Transverse colon (tissue), 4 donors: ENCODE measurements around the gene HRC. TPM values are rescaled to one million over a fixed set of nuclear protein-coding genes. Genes with fewer than 3 reads are reported as not detected.
A peak's percentile ranks its signal among the peaks of the same experiment; 100 is the strongest.

ENCODE experiments used
- DNase-seq: peaks from one replicate; pipeline ENCODE4 v3.0.0-alpha.2; 2019
- H3K27ac ChIP-seq, 4 donors: fragments of 200-600 bp; sonication (generic); 2 replicates each; pipeline ENCODE4 v1.5.1; 2016 to 2018; ENCODE audit warnings: inconsistent platforms in 4 of 4
- H3K27me3 ChIP-seq: fragments of 200-600 bp; sonication (generic); 2 replicates; pipeline ENCODE4 v1.5.1; 2017; ENCODE audit warnings: inconsistent platforms
- H3K36me3 ChIP-seq, 4 donors: fragments of 200-600 bp; sonication (generic); 2 replicates each; pipeline ENCODE4 v1.5.1; 2017 to 2019; ENCODE audit warnings: inconsistent platforms in 4 of 4
- H3K4me1 ChIP-seq, 4 donors: fragments of 200-600 bp; sonication (generic); 2 replicates each; pipeline ENCODE4 v1.5.1; 2017 to 2020; ENCODE audit warnings: inconsistent platforms in 4 of 4
- H3K4me3 ChIP-seq, 4 donors: fragments of 200-600 bp; sonication (generic); 1 replicate in 1 of 4; 2 replicates in 3 of 4; pipeline versions ENCODE4 v1.5.1 to v1.6.1; 2017 to 2019; ENCODE audit warnings: inconsistent platforms in 4 of 4
- H3K9me3 ChIP-seq, 2 donors: fragments of 200-600 bp; sonication (generic); 2 replicates each; pipeline ENCODE4 v1.5.1; 2017 to 2019; ENCODE audit warnings: inconsistent platforms in 2 of 2
- EP300 ChIP-seq: sonication (generic); formaldehyde crosslinking; IDR thresholded peaks from one replicate; pipeline ENCODE4 v1.6.1; 2017; ENCODE audit warnings: antibody characterized with exemption, low read depth
- POLR2A ChIP-seq: fragments of 450-650 bp; IDR thresholded peaks from one replicate; pipeline ENCODE4 v1.6.1; 2016; ENCODE audit warnings: antibody characterized with exemption, mild to moderate bottlenecking, moderate library complexity
- POLR2AphosphoS5 ChIP-seq, 3 donors: sonication (generic); formaldehyde crosslinking; IDR thresholded peaks; one replicate each; pipeline ENCODE4 v1.6.1; 2016; ENCODE audit warnings: antibody characterized with exemption in 3 of 3
- WGBS, 2 donors: methylation state at CpG; one replicate each; pipeline ENCODE4 v1.1.5; 2018; ENCODE audit warnings: low coverage in 1 of 2; 5-methylcytosine and 5-hydroxymethylcytosine counted together
- in situ Hi-C, 4 donors: fragments of 200-750 bp; cut with MboI; loops; one replicate each; pipeline versions ENCODE4 v1.15.0 to v1.15.1; 2017; ENCODE audit warnings: low sequenced_read_pairs in 3 of 4, low pct_ligation_motif_present in 1 of 4, low pct_unique_long_range_greater_than_20kb in 1 of 4
- intact Hi-C: fragments of 100-400 bp; cut with DNase I; formaldehyde crosslinking; loops from one replicate; pipeline ENCODE4 v1.15.1; 2023; ENCODE audit warnings: low total_unique reads
- total RNA-seq, 4 donors: library from RNA; depleted of rRNA; stranded (reverse); fragments of >200 nt; gene quantifications; one replicate each; pipeline ENCODE4 v1.1.0, GENCODE V29; 2016
- TF ChIP-seq, protein P1 (sequence below), 5 experiments: fragments of 200-600 bp in 3 of 5; fragments of 450-650 bp in 2 of 5; sonication (generic) in 3 of 5; IDR thresholded peaks; 1 replicate in 2 of 5; 2 replicates in 3 of 5; pipeline ENCODE4 v1.5.1; 2016 to 2017; ENCODE audit warnings: antibody characterized with exemption in 5 of 5, inconsistent platforms in 3 of 5, mild to moderate bottlenecking in 2 of 5, moderate library complexity in 1 of 5

Gene HRC
- total RNA-seq, 4 donors from 2014 or later = 0.16 to 0.82 TPM; not detected in 2

DNA sequence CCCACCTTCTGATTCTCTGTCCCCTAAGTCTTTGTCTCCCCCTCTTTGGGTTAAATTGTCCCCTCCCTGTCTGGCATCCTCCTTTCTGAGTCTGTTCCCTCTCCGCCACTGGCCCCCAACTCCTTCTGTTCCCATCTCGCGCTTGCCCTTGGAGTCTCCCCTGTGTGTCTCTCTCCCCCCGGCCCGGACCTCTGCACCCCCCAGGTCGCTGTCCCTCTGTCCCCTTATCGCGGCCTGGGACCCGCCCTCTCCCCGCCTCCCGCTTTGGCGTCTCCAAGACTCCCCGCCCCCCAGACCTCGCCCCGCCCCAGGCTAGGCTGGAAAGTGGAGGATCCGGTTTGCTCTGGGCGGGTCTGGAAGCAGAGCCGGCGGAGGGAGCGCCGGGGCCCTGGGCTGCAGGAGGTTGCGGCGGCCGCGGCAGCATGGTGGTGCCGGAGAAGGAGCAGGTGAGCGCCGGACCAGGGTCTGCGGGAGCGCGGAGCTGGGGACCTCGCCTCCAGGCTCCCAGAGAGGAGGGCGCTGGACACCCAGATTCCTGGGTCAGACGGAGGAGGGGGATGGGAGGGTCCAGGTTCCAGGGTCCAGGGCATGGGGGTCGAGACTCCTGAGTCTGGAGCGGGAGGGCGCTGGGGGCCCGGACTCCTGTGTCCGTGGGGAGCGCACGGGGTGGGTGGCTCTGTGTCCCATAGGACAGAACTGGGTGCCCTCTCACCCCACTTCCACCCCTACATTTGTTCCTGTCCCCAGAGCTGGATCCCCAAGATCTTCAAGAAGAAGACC, 2.4 kb upstream of the HRC start, which contains the start of gene TRPM4:
TSS of gene TRPM4 (plus strand) at position 348 of the 780 bp plus-strand sequence. CDS start at position 423, 75 bp downstream.
- Histone ChIP-seq H3K9me3 (no peaks in the 10 kb centered on the region), H3K36me3 (no peaks in the 10 kb centered on the region), H3K4me3 (peak within 1 kb of the TSS; percentile 72 to 98 (median 88)), H3K27ac (peak within 1 kb of the TSS; percentile 93 to 98 (median 95)), H3K4me1 (peaks cover 4 to 48% (median 20%) of the 10 kb centered on the region in 4 donors), H3K27me3 (no peaks in the 10 kb centered on the region)
- WGBS, 2 donors = 3% methylated on average over 34 of the region's 41 CpGs; no CpG with 5 or more reads in 1 of the 2 donors
- in situ Hi-C loops (no loop called here), intact Hi-C loops (no loop called here)
- TF ChIP-seq, protein P1, sequence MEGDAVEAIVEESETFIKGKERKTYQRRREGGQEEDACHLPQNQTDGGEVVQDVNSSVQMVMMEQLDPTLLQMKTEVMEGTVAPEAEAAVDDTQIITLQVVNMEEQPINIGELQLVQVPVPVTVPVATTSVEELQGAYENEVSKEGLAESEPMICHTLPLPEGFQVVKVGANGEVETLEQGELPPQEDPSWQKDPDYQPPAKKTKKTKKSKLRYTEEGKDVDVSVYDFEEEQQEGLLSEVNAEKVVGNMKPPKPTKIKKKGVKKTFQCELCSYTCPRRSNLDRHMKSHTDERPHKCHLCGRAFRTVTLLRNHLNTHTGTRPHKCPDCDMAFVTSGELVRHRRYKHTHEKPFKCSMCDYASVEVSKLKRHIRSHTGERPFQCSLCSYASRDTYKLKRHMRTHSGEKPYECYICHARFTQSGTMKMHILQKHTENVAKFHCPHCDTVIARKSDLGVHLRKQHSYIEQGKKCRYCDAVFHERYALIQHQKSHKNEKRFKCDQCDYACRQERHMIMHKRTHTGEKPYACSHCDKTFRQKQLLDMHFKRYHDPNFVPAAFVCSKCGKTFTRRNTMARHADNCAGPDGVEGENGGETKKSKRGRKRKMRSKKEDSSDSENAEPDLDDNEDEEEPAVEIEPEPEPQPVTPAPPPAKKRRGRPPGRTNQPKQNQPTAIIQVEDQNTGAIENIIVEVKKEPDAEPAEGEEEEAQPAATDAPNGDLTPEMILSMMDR (IDR thresholded peaks at IDR 0.05) = no peak
- peak; percentile 97 to 99 (median 97) for TF ChIP-seq POLR2AphosphoS5 (IDR thresholded peaks at IDR 0.05)
- peak; percentile 98 for TF ChIP-seq POLR2A
- TF ChIP-seq EP300 = no peak
- peak; percentile 95 for DNase-seq

DNA sequence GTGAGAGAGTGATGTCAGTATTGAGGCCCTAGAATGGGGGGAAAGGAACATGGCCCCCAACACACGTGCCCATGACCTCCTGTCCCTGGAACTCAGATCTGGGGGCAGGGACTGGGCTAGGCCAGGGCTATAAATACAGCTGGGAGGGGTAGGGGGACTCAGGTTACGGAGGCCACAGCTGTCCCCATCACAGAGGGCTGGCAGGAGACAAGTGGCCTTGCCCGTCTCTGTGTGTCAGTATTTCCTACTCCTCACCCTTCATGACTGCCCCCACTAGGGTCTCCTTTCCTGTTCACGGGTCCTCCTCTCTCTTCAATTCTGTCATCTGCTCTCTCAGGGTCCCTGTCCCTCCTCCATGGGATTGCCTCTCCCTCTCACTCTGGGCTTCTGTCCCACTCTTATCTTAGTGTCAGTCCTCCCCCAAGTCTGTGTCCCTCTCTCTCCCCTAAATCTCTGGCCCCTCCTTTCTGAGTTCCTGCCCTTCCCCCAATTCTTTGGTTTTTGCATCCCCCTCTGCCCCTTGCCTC, 687 bp upstream of the HRC start:
- in situ Hi-C loops (no loop called here), intact Hi-C loops (no loop called here)
- Histone ChIP-seq H3K4me3 (no peak overlapping the region), H3K36me3 (no peaks in the 10 kb centered on the region), H3K27ac (peak overlapping the region in 1 of 4 donors; percentile 25), H3K4me1 (peaks cover 7 to 47% (median 31%) of the 10 kb centered on the region in 4 donors), H3K9me3 (no peaks in the 10 kb centered on the region), H3K27me3 (no peaks in the 10 kb centered on the region)
- 66 to 70% methylated on average over 4 of the region's 4 CpGs for WGBS, 2 donors
- no peak for TF ChIP-seq EP300
- TF ChIP-seq POLR2A = no peak
- no peak for TF ChIP-seq POLR2AphosphoS5 (IDR thresholded peaks at IDR 0.05)
- TF ChIP-seq, protein P1 (IDR thresholded peaks at IDR 0.05) = no peak
- no peak for DNase-seq

DNA sequence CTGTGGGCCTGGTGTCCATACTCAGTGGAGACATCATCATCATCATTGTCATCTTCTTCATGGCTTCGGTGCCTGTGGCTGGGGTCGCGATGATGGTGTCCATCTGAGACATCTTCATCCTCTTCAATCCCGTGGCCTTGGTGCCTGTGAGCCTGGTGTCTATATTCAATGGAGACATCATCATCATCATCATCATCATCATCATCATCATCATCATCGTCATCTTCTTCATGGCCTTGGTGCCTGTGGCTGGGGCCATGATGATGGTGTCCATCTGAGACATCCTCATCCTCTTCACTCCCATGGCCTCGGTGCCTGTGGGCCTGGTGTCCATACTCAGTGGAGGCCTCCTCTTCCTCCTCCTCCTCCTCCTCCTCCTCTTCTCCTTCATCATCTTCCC, 917 bp downstream of the HRC start:
- TF ChIP-seq EP300 = no peak
- no peak for TF ChIP-seq POLR2A
- no peak for TF ChIP-seq POLR2AphosphoS5 (IDR thresholded peaks at IDR 0.05)
- TF ChIP-seq, protein P1 (IDR thresholded peaks at IDR 0.05) = no peak
- Histone ChIP-seq H3K36me3 (no peaks in the 10 kb centered on the region), H3K4me3 (no peak overlapping the region), H3K9me3 (no peaks in the 10 kb centered on the region), H3K27me3 (no peaks in the 10 kb centered on the region), H3K27ac (no peak overlapping the region), H3K4me1 (peaks cover 7 to 43% (median 26%) of the 10 kb centered on the region in 4 donors)
- 94 to 97% methylated on average over 5 to 6 of the region's 6 CpGs for WGBS, 2 donors
- DNase-seq = no peak
- intact Hi-C loops (no loop called here), in situ Hi-C loops (no loop called here)

DNA sequence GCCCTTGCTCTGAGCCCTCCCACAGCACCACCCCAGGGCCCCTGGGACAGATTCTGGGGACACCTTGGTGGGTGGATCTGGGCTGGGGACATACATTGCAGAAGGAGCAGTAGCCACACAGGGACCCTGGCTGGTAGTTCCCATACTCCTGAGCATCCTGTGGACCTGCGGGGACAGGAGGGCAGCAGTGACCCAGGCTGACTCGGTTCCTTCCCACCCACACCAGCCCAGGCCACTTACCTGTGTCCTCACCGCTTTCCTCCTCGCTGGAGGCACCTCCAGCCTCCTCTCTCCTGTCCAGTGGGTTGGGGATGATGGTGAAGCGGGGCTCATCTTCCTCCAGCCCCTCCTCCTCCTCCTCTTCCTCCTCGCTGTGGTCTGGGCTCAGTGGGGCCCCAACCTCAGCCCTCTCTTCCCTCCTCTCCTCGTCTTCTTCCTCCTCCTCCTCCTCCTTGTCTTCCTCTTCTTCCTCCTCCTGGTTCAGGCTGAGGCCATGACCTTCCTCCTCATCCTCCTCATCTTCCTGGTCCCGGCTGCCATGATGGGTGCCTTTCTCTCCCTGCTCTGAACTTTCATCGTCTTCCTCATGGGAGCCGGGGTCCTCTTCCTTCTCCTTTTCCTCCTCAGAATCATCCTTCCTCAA, 1.9 kb downstream of the HRC start:
- Histone ChIP-seq H3K27me3 (no peaks in the 10 kb centered on the region), H3K27ac (no peak overlapping the region), H3K4me1 (peaks cover 12 to 43% (median 30%) of the 10 kb centered on the region in 4 donors), H3K4me3 (no peak overlapping the region), H3K9me3 (no peaks in the 10 kb centered on the region), H3K36me3 (no peaks in the 10 kb centered on the region)
- TF ChIP-seq POLR2A = no peak
- no peak for TF ChIP-seq POLR2AphosphoS5 (IDR thresholded peaks at IDR 0.05)
- no peak for TF ChIP-seq EP300
- TF ChIP-seq, protein P1 (IDR thresholded peaks at IDR 0.05) = no peak
- no peak for DNase-seq
- intact Hi-C loops (no loop called here), in situ Hi-C loops (no loop called here)
- WGBS, 2 donors = 79 to 93% methylated on average over 3 to 10 of the region's 10 CpGs
